Measurements from ENCODE around the gene CEMIP. TPM values are rescaled to one million over a fixed set of nuclear protein-coding genes. Genes with fewer than 3 reads are reported as not detected.

CEMIP gene
- total and polyA plus RNA-seq, 2 of the 8 experiments (the other 6 are each of a cell fraction or from before 2014, with no cell fraction given), result 0.11 to 0.60 TPM

DNA sequence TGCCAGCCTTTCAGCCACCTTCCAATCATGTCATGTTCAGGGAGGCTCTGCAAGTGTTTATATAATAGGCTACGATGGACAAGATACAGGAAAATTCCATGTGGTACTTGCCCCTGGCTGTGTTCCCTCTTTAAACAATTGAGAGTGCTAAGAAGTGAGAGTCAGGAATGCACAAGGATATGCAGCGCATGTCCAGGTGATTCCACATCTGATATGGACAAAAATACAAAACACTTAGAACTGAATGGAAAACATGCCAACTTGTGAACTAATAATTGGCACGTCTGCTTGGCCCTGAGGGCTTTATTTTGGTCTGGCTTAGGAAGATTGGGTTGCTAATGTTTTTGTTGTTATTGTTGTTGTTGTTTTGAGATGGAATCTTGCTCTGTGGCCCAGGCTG lies 100.9 kb downstream of the CEMIP start (continued):
- TF ChIP-seq, protein P1, sequence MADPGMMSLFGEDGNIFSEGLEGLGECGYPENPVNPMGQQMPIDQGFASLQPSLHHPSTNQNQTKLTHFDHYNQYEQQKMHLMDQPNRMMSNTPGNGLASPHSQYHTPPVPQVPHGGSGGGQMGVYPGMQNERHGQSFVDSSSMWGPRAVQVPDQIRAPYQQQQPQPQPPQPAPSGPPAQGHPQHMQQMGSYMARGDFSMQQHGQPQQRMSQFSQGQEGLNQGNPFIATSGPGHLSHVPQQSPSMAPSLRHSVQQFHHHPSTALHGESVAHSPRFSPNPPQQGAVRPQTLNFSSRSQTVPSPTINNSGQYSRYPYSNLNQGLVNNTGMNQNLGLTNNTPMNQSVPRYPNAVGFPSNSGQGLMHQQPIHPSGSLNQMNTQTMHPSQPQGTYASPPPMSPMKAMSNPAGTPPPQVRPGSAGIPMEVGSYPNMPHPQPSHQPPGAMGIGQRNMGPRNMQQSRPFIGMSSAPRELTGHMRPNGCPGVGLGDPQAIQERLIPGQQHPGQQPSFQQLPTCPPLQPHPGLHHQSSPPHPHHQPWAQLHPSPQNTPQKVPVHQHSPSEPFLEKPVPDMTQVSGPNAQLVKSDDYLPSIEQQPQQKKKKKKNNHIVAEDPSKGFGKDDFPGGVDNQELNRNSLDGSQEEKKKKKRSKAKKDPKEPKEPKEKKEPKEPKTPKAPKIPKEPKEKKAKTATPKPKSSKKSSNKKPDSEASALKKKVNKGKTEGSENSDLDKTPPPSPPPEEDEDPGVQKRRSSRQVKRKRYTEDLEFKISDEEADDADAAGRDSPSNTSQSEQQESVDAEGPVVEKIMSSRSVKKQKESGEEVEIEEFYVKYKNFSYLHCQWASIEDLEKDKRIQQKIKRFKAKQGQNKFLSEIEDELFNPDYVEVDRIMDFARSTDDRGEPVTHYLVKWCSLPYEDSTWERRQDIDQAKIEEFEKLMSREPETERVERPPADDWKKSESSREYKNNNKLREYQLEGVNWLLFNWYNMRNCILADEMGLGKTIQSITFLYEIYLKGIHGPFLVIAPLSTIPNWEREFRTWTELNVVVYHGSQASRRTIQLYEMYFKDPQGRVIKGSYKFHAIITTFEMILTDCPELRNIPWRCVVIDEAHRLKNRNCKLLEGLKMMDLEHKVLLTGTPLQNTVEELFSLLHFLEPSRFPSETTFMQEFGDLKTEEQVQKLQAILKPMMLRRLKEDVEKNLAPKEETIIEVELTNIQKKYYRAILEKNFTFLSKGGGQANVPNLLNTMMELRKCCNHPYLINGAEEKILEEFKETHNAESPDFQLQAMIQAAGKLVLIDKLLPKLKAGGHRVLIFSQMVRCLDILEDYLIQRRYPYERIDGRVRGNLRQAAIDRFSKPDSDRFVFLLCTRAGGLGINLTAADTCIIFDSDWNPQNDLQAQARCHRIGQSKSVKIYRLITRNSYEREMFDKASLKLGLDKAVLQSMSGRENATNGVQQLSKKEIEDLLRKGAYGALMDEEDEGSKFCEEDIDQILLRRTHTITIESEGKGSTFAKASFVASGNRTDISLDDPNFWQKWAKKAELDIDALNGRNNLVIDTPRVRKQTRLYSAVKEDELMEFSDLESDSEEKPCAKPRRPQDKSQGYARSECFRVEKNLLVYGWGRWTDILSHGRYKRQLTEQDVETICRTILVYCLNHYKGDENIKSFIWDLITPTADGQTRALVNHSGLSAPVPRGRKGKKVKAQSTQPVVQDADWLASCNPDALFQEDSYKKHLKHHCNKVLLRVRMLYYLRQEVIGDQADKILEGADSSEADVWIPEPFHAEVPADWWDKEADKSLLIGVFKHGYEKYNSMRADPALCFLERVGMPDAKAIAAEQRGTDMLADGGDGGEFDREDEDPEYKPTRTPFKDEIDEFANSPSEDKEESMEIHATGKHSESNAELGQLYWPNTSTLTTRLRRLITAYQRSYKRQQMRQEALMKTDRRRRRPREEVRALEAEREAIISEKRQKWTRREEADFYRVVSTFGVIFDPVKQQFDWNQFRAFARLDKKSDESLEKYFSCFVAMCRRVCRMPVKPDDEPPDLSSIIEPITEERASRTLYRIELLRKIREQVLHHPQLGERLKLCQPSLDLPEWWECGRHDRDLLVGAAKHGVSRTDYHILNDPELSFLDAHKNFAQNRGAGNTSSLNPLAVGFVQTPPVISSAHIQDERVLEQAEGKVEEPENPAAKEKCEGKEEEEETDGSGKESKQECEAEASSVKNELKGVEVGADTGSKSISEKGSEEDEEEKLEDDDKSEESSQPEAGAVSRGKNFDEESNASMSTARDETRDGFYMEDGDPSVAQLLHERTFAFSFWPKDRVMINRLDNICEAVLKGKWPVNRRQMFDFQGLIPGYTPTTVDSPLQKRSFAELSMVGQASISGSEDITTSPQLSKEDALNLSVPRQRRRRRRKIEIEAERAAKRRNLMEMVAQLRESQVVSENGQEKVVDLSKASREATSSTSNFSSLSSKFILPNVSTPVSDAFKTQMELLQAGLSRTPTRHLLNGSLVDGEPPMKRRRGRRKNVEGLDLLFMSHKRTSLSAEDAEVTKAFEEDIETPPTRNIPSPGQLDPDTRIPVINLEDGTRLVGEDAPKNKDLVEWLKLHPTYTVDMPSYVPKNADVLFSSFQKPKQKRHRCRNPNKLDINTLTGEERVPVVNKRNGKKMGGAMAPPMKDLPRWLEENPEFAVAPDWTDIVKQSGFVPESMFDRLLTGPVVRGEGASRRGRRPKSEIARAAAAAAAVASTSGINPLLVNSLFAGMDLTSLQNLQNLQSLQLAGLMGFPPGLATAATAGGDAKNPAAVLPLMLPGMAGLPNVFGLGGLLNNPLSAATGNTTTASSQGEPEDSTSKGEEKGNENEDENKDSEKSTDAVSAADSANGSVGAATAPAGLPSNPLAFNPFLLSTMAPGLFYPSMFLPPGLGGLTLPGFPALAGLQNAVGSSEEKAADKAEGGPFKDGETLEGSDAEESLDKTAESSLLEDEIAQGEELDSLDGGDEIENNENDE (IDR thresholded peaks at IDR 0.05; ENCODE audit: insufficient replicate concordance, low read length), result no peak
- TF ChIP-seq, protein P2, sequence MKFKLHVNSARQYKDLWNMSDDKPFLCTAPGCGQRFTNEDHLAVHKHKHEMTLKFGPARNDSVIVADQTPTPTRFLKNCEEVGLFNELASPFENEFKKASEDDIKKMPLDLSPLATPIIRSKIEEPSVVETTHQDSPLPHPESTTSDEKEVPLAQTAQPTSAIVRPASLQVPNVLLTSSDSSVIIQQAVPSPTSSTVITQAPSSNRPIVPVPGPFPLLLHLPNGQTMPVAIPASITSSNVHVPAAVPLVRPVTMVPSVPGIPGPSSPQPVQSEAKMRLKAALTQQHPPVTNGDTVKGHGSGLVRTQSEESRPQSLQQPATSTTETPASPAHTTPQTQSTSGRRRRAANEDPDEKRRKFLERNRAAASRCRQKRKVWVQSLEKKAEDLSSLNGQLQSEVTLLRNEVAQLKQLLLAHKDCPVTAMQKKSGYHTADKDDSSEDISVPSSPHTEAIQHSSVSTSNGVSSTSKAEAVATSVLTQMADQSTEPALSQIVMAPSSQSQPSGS (IDR thresholded peaks at IDR 0.05; ENCODE audit: low read length), result no peak
- TF ChIP-seq ZNF274 (IDR thresholded peaks at IDR 0.05; ENCODE audit: borderline replicate concordance, extremely low read depth, low read length) (no peak), ASH2L (IDR thresholded peaks at IDR 0.05; ENCODE audit: low read length) (no peak), BACH1 (IDR thresholded peaks at IDR 0.05; ENCODE audit: low read length) (no peak), TAF1 (IDR thresholded peaks at IDR 0.05; ENCODE audit: low read depth, low read length) (no peak), MAFK (IDR thresholded peaks at IDR 0.05; ENCODE audit: low read depth, low read length) (no peak), CTBP2 (IDR thresholded peaks at IDR 0.05; ENCODE audit: borderline replicate concordance, insufficient read depth, insufficient read length, low read length) (no peak)
- TF ChIP-seq, protein P3, sequence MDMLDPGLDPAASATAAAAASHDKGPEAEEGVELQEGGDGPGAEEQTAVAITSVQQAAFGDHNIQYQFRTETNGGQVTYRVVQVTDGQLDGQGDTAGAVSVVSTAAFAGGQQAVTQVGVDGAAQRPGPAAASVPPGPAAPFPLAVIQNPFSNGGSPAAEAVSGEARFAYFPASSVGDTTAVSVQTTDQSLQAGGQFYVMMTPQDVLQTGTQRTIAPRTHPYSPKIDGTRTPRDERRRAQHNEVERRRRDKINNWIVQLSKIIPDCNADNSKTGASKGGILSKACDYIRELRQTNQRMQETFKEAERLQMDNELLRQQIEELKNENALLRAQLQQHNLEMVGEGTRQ (IDR thresholded peaks at IDR 0.05; ENCODE audit: low read length), result no peak
